Measurements from ENCODE around the gene OVCH1. TPM values are rescaled to one million over a fixed set of nuclear protein-coding genes. Genes with fewer than 3 reads are reported as not detected.
"Not testable (repeated sequence)": the region's sequence is repeated elsewhere in the genome, so short reads cannot be mapped to it uniquely, and the experiment has no call there.

OVCH1 gene
- total RNA-seq, 2 donors from 2014 or later, result 0.29 to 0.31 TPM

DNA sequence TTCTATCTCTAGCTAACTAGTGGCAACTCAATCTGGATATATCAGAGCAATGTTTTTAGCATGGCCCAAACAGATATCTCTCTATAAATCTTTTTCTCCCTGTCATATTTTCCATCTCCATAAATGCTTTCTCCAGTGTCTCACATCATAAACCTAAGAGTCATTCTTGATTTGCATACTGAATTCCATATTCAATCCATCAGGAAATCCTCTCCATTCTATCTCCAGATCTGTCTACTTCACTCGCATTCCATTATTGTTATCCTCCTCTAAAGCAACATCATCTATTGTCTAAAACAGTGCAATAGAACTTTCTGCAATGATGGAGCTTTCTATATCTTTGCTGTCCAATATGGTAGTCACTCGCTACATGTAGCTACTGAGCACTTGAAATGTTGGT lies 71.0 kb downstream of the OVCH1 start:
- ATAC-seq (no peak), DNase-seq (no peak)
- intact Hi-C loops (cut with DNase I), result no loop called here

DNA sequence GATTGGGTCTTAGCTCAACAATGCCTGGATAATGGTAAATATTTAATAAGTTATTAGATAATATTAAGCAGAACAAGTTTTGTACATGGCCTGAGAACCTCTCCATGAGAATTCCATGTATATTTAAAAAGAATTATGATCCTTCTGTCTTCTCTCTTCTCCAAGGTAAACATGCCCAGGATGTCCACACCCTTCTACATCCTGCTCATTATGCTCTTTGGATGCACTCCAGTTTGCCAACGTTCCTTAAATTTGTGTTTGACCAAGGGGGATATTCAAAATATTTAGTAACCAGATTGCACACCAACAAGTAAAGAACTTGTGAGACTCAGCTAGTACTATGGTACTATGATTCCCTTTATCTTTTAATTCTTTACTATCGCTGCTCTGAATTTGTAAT lies 71.8 kb downstream of the OVCH1 start:
- ATAC-seq (no peak), DNase-seq (no peak)
- intact Hi-C loops (cut with DNase I), result no loop called here

DNA sequence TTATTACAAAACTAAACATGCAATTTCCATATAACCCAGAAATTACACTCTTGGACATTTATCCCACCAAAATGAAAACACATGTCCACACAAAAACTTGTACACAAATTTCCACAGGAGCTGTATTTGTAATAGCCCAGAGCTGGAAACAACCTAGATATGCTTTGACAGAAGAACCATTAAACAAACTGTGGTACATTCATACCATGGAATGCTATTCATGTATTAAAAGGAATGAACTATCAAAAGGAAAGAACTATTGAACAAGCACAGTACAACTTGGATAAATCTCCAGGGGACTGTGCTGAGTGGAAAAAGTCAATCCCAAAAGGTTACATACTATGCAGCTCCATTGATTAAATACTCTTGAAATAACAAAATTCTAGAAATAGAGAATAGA lies 80.7 kb downstream of the OVCH1 start:
- intact Hi-C loops (cut with DNase I), result no loop called here
- DNase-seq (no peak), ATAC-seq (no peak)

DNA sequence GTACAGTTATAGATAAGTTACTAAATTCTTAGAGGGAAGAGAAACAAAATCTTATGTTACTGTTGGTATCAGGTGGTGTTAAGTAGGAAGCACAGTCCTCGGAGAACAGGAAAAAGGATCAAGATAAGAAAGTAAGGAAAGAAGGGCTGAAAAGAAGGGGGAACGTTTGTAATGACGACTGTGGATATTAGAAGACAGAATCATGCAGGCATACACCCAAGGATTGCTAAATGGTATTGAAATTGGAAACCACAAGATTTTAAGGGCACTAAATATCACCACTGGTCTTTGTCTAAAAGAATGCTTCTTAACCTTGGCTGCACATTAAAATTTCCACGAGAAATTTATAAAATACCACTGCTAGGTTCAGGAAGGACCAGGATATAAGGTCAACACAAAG lies 82.4 kb downstream of the OVCH1 start:
- intact Hi-C loops (cut with DNase I), result no loop called here
- DNase-seq (no peak), ATAC-seq (no peak)

DNA sequence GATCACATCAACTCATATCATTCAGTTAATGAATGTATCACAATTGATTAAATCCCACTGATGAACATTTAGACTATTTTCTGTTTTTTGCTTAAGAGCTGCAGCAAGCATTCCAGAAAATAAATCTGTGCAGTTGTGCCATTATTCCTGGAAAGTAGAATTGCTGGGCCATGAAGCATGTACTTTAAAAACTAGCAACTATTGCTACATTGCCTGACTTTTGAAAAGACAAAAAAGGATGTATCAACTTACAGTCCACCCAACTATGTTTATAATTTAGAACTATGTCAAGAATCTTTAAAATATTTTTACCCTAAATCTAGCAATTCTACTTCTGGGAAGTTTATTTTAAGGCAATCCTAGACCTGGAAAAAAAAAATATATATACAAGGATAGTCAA lies 83.1 kb downstream of the OVCH1 start:
- no peak for ATAC-seq
- intact Hi-C loops (cut with DNase I), result no loop called here
- no peak for DNase-seq

DNA sequence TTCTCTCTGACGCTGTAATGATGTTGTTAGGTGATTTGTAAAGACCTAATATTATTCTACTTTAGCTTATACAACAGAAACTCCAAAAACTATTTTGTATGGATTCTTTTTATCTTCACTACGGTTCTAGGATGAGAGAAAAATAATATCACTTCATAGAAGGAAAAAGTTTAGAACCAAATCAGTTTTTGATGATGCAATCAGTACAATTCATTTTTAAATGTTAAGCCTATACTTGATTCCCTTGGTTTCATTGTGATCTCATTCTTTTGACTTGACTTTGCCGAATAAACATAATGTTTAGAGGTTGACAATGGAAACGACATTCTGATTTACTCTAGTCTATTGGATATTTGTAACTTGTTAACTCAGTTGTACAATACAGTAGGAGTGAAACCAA lies 91.9 kb downstream of the OVCH1 start:
- DNase-seq, result no peak
- intact Hi-C loops (cut with DNase I), result no loop called here
- ATAC-seq, result no peak

DNA sequence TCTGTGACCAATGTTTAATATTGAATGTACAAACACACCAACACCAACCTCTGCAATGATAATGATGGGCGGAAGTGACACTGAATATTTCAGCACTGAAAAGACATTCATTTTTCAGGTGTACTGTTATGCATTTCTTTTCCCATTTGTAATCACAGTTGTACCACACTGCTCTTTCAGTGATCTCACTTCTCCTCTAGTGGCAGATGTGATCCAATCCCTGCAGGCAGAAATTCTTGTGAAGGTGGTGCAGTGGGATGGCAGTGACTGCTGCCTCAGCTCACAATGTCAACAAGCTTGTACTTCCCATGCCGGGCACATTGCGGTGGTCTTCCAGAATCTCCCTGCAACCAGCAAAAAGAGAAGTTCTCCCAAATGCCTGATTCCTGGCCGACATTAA lies 93.5 kb downstream of the OVCH1 start:
- ATAC-seq (no peak), DNase-seq (no peak)
- intact Hi-C loops (cut with DNase I), result no loop called here

DNA sequence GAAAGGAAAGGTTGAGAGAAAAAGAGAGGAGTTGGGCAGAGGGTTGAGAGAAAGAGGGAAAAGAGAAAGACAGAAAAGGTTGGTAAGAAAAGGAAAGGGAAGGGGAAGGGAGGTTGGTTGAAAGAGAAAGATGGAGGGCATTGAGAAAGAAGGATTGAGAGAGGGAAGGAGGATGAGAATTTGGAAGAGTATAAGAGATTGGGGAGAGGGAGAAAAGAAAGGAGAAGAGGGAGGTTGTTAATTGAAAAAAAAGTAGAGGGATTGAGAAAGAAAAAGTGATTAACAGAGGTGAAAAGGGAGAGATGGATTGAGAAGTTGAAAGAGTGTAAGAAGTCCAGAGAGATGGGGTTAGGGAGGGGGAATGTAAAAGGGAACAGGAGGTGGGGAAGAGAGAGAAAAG lies 95.0 kb downstream of the OVCH1 start:
- ATAC-seq (no peak), DNase-seq (no peak)
- intact Hi-C loops (cut with DNase I), result no loop called here

DNA sequence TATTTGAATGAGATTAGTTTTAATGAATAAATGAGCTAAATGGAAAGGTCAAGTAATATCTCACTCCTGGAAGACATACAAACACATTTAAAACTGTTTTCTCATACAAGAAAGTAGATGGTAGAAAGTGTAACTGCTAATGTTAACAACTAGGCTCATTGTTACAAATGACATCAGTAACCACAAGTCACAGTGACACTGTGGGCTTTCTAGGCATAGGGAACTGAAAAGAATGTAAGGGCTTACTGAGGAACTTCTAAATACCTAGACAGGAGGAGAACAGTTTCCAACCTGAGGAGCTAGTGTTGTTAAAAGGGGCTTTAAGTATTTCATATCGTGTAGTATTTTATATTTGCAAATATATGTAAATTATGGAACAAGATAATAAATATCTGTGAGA lies 99.0 kb downstream of the OVCH1 start:
- no peak for ATAC-seq
- no peak for DNase-seq

DNA sequence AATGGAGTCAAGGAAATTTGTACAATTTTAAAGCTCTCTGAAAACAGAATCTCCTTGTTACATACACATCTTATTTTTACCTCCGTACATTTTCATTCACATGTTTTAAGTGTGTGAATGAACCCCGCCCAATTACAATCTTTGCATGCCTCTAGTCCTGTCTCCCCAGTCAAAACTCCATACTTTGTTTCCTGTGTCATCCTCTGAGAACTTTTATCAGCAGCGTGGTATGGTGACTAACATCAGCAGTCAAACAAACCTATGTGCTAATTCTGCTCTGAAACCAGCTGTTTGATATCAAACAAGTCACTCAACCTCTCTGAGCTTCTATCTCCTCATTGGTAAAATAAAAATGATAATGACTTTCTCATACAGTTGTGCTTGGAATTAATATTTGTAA lies 100.7 kb downstream of the OVCH1 start:
- DNase-seq (no peak), ATAC-seq (no peak)
- intact Hi-C loops (cut with DNase I), result no loop called here

More for the DNA sequence above, 99.0 kb downstream of the OVCH1 start:
- intact Hi-C loops (cut with DNase I), result no loop called here

DNA sequence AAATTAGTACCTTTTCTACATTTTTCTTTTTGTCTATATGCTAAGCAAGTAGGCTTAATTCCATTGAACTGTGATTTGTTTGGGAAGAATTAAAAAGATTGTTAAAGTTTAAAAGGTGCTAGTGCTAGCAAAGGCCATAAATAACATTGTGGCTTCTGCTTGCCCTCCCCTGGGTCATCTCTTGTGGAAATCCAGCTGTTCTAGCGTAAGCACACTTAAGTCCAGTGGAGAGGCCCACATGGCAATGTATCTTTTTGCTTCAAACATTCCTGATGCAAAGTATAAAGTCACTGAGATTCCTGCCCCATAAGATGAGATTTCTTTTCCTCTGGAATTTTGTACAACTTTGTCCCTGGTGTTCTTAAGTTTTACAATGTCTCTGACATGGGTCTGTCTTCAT lies 102.1 kb downstream of the OVCH1 start:
- DNase-seq (no peak), ATAC-seq (no peak)
- intact Hi-C loops (cut with DNase I), result no loop called here

DNA sequence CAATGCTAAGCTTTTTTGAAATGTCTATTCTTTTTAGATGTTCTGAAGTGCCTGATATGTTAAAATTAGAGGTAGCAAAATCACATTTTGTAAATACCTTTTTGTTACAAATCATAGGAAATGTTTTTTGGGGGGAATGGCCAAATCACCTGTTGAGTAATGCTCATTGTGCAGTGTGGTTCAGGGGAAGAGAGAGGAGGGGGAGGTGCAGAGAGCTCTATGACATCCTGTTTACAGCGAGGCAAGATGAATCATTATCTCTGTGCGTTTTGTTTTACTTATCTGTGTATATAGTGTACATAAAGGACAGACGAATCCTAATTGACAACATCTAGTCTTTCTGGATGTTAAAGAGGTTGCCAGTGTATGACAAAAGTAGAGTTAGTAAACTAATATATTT lies 107.1 kb downstream of the OVCH1 start:
- intact Hi-C loops (cut with DNase I); ATAC-seq; DNase-seq: not testable (repeated sequence)

DNA sequence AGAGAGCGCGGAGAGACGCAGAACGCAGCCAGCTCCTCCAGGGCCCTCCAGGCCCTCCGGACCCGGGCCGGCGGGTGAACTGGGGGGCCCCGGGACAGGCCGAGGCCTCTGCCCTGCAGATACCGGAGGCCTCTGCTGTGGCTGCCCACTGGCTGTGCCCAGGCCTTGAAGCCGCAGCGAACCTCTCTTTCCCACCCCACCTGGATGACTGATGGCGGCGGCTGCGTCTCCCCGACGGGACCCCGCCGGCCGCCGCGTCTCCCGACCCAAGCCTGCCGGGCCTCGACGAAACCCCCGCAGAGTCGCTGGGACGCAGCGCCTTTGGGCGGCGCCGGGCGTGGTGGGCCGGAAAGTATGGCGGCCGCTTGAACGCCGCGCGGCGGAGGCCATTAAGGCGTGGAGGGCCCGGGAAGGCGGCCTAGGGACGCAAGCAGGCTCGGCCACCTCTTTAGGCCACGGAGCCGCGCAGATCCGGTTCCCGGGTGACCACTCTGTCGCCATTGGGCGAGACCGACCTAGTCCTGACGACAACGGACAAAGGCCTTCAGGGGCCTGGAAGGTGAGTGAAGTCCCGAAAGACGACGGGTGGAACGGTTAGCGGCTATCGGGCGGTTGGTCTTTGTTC lies 108.1 kb downstream of the OVCH1 start:
- intact Hi-C loops (cut with DNase I), result no loop called here
- no peak for ATAC-seq

DNA sequence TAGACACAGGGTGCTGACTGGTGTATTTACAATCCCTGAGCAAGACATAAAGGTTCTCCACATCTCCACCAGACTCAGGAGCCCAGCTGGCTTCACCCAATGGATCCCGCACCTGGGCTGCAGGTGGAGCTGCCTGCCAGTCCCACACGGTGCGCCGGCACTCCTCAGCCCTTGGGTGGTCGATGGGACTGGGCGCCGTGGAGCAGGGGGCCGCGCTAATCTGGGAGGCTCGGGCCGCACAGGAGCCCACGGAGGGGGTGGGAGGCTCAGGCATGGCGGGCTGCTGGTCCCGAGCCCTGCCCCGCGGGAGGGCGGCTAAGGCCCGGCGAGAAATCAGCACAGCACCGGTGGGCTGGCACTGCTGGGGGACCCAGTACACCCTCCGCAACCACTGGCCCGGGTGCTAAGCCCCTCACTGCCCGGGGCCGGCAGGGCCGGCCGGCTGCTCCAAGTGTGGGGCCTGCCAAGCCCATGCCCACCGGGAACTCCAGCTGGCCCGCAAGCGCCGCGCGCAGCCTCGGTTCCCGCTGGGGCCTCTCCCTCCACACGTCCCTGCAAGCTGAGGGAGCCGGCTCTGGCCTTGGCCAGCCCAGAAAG lies 111.3 kb downstream of the OVCH1 start:
- intact Hi-C loops (cut with DNase I); DNase-seq; ATAC-seq: not testable (repeated sequence)

More for the DNA sequence above, 108.1 kb downstream of the OVCH1 start:
- no peak for DNase-seq

DNA sequence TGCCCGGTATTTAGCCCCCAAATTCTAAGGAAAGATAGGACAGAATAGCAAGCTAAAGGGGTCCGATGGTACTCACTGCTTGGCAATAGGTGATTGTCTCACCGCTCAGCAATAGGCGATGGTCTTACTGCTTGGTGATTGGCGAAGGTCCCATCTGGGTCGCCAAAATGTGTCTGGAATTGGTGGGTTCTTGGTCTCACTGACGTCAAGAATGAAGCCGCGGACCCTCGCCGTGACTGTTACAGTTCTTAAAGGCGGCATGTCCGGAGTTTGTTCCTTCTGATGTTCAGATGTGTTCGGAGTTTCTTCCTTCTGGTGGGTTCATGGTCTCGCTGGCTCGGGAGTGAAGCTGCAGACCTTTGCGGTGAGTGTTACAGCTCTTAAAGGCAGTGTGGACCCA lies 112.3 kb downstream of the OVCH1 start:
- DNase-seq; ATAC-seq; intact Hi-C loops (cut with DNase I): not testable (repeated sequence)

DNA sequence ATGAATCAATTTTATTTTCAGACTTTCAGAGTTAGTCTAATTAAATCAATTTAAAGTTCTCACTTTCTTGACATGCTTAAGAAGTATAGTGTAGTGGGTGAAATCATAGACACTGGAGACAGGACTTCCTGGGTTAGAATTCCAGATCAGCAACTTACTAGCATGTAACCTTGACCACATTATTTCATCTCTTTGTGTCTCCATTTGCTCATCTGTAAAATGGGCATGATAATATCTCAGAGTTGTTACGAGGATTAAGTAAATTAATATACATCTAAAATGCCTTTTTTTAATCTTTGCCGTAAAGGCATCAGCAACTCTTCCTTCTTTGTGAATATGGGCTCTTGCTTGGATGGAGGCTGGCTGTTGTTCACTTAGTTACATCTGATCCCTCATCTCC lies 115.2 kb downstream of the OVCH1 start:
- ATAC-seq (no peak), DNase-seq (no peak)
- intact Hi-C loops (cut with DNase I), result no loop called here

DNA sequence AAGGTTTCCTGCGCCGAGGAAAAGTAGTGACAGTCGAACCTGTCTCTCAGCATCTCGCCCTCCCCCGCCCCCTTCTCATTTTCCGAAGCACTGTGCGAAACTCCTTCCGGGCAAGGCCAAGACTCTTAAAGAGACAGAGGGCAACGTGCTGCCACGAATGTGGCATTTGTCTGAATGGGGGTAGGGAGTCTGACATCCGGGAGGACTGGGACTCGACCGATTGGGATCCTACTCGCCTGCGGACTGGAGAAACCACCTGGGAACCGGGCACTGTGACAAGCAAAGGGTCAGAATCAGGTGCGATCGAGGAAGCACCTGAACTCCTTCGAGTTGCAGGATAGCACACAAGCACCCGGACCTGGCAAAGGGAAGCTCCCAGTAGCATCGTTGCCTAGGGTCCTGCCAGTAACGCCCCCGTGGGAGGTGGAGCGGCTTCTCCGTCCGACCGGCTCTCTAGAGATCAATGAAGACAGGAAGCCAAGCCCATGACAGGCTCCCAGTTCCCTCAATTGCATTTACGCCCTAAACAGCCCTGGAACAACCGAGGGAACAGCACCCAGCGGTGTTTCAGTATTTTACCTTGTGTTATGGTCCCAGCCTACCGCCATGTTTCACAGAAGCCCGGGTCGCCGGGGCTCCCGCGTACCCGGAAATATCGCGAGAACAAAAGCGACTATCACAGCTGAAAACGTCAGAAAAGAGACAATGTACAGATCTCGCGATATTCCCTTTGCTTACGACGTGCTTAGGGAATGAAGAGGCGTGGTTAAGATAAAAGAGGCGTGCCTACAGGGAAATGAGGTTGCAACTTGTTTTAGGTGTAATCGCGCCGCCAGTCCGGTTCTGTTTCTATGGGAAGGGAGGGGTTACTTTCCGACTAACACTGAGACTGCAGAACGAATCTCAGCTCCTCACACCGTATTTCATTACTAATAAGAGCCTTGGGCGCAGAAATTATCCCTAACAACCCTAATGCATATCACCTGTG lies 116.7 kb downstream of the OVCH1 start, which contains the start of gene ERGIC2:
Gene ERGIC2 (minus strand): TSS at position 637 of the 988 bp plus-strand sequence. CDS start 9,539 bp downstream, outside the sequence.
- ATAC-seq (peak; percentile 98), DNase-seq (peak; percentile 92)
- intact Hi-C loops (cut with DNase I), result no loop called here

All from left cardiac atrium (tissue), 4 donors.